Psoas muscle (tissue), 8 donors: Measurements from ENCODE around the gene CHD5. TPM values are rescaled to one million over a fixed set of nuclear protein-coding genes. Genes with fewer than 3 reads are reported as not detected.

Experiments
- ATAC-seq, 4 donors: fragments of 200-7000 bp; cut with Tn5 transposase; one replicate each; pipeline ENCODE4 v1.9.1; 2020; ENCODE audit warnings: moderate library complexity in 3 of 4, mild to moderate bottlenecking in 2 of 4
- DNase-seq, 2 donors: peaks; one replicate each; pipeline ENCODE4 v3.0.0-alpha.2; 2020
- H3K27ac ChIP-seq: fragments of 200-600 bp; one replicate; pipeline ENCODE4 v1.8.0; 2022
- H3K27me3 ChIP-seq, 3 donors: fragments of 200-600 bp in 1 of 3; one replicate each; pipeline versions ENCODE4 v1.6.1 to v1.8.0; 2013 to 2022; ENCODE audit warnings: low read length in 2 of 3, mild to moderate bottlenecking in 2 of 3, moderate library complexity in 1 of 3; ENCODE audit not compliant: insufficient read depth in 3 of 3
- H3K36me3 ChIP-seq, 2 donors: fragments of 200-600 bp in 1 of 2; one replicate each; pipeline versions ENCODE4 v1.6.1 to v1.8.0; 2013 to 2022; ENCODE audit warnings: low read depth in 1 of 2, mild to moderate bottlenecking in 1 of 2, moderate library complexity in 1 of 2; ENCODE audit not compliant: insufficient read depth in 1 of 2
- H3K4me1 ChIP-seq: fragments of 200-600 bp; one replicate; pipeline ENCODE4 v1.8.0; 2022
- H3K4me3 ChIP-seq: fragments of 200-600 bp; one replicate; pipeline ENCODE4 v1.8.0; 2022; ENCODE audit warnings: mild to moderate bottlenecking
- H3K9me3 ChIP-seq: fragments of 200-600 bp; one replicate; pipeline ENCODE4 v1.8.0; 2022
- WGBS, 3 donors: extraction: QIAGEN DNeasy Blood & Tissue Kit; methylation state at CpG; one replicate each; pipeline versions ENCODE4 v1.1.6 to v1.1.7; 2013; 5-methylcytosine and 5-hydroxymethylcytosine counted together
- intact Hi-C, 2 donors: fragments of 100-400 bp; cut with DNase I; formaldehyde crosslinking; loops; one replicate each; pipeline versions ENCODE4 v1.11.0 to v1.14.2; 2022
- polyA plus RNA-seq, 3 donors: library from polyadenylated mRNA; stranded (reverse); fragments of 200-250 nt; gene quantifications; one replicate each; pipeline ENCODE4 v1.2.3, GENCODE V29; 2013
- total RNA-seq, 4 donors: library from RNA; stranded (reverse); fragmentation: NEBNext Ultra II Directional in 2 of 4; extraction: Animal tissue kit (Norgen Biotek cat#: 25700) in 2 of 4; gene quantifications; one replicate each; pipeline versions ENCODE4 v1.2.1 to v1.2.4, GENCODE V29; 2021 to 2023
- TF ChIP-seq, protein P1 (sequence below): fragments of 200-600 bp; IDR thresholded peaks from one replicate; pipeline ENCODE4 v1.8.0; 2022; ENCODE audit warnings: antibody characterized with exemption
- donor health status: healthy with polysubstance abuse.
- donor health status: DM: no; HTN: no; CAD: no; lungs with moderate emphysema.
- donor health status: Bipolar disorder and iron deficiency.
- donor health status: healthy.
- donor health status: DM: yes; HTN: yes; CAD: no.
- donor health status: DM: no; HTN: no; CAD: no.
- donor health status: DM: no; HTN: no; CAD: no.
- donor health status: DM: yes; HTN: yes; CAD: no.

The CHD5 gene
- total and polyA plus RNA-seq, 7 donors: 0.03 to 0.38 (median 0.24) TPM; not detected in 2

DNA sequence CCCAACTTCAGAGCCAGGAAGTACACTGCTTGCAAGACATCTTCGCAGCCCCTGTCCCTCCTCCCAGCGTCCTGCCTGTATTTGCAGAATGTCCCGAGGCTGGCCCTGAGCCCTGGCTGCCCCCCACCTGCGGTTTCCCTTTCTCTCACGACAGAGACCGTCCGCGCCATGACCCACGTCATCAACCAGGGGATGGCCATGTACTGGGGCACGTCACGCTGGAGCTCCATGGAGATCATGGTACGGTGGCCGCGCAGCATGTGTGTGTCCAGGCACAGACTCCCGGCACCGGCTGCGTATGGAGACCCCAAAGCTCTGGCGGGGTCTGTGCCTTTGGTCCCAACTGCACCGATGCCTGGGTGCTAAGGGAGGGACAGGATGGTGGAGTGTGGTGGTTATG, 85.9 kb downstream of the CHD5 start:
- Histone ChIP-seq H3K27ac (no peak overlapping the region), H3K4me1 (no peaks in the 10 kb centered on the region), H3K4me3 (no peak overlapping the region), H3K9me3 (no peaks in the 10 kb centered on the region), H3K27me3 (peaks cover 0 to 10% (median 3%) of the 10 kb centered on the region in 3 donors), H3K36me3 (no peaks in the 10 kb centered on the region)
- ATAC-seq (no peak), DNase-seq (peak in 1 of 2 donors; percentile 36)
- TF ChIP-seq, protein P1, sequence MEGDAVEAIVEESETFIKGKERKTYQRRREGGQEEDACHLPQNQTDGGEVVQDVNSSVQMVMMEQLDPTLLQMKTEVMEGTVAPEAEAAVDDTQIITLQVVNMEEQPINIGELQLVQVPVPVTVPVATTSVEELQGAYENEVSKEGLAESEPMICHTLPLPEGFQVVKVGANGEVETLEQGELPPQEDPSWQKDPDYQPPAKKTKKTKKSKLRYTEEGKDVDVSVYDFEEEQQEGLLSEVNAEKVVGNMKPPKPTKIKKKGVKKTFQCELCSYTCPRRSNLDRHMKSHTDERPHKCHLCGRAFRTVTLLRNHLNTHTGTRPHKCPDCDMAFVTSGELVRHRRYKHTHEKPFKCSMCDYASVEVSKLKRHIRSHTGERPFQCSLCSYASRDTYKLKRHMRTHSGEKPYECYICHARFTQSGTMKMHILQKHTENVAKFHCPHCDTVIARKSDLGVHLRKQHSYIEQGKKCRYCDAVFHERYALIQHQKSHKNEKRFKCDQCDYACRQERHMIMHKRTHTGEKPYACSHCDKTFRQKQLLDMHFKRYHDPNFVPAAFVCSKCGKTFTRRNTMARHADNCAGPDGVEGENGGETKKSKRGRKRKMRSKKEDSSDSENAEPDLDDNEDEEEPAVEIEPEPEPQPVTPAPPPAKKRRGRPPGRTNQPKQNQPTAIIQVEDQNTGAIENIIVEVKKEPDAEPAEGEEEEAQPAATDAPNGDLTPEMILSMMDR: no peak
- 90 to 92% (median 91%) methylated on average over 19 of the region's 19 CpGs for WGBS, 3 donors
- intact Hi-C loops: no loop called here

GRCh38 chr1:6093611-6094010, 86.5 kb downstream of the CHD5 start:
- H3K27me3 ChIP-seq: peaks cover 0 to 10% (median 3%) of the 10 kb centered on the region in 3 donors
- H3K4me3 ChIP-seq: no peak overlapping the region
- intact Hi-C loops: no loop called here
- TF ChIP-seq, protein P1: no peak
- no peak overlapping the region for H3K27ac ChIP-seq
- ATAC-seq: no peak
- WGBS, 3 donors: 79 to 93% (median 85%) methylated on average over 9 of the region's 9 CpGs
- DNase-seq: no peak
- H3K9me3 ChIP-seq: no peaks in the 10 kb centered on the region
- H3K4me1 ChIP-seq: no peaks in the 10 kb centered on the region
- no peaks in the 10 kb centered on the region for H3K36me3 ChIP-seq

DNA sequence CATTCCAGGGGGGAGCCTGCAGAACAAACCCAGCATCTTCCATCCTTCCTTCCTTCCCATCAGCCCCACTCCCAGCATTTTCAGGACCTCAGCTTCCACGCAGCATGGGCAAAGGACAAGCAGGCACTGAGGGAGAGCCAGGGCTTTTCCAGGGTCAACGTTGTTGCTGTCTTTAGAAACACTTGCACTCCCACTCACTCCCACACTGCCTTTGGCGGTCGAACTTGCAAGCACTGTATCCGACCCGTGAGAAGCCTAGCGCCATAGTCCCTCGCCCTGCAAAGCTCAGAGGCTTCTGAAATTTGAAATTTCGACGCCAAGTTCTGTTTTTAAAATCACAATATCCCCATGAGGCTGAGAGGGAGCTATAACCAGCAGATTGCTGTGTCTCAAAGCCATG, 87.0 kb downstream of the CHD5 start:
- Histone ChIP-seq H3K36me3 (no peaks in the 10 kb centered on the region), H3K27me3 (peaks cover 0 to 10% (median 3%) of the 10 kb centered on the region in 3 donors), H3K9me3 (no peaks in the 10 kb centered on the region), H3K4me1 (no peaks in the 10 kb centered on the region), H3K4me3 (no peak overlapping the region), H3K27ac (no peak overlapping the region)
- intact Hi-C loops: no loop called here
- TF ChIP-seq, protein P1: no peak
- ATAC-seq (no peak), DNase-seq (no peak)
- 74 to 85% (median 78%) methylated on average over 10 of the region's 10 CpGs for WGBS, 3 donors

DNA sequence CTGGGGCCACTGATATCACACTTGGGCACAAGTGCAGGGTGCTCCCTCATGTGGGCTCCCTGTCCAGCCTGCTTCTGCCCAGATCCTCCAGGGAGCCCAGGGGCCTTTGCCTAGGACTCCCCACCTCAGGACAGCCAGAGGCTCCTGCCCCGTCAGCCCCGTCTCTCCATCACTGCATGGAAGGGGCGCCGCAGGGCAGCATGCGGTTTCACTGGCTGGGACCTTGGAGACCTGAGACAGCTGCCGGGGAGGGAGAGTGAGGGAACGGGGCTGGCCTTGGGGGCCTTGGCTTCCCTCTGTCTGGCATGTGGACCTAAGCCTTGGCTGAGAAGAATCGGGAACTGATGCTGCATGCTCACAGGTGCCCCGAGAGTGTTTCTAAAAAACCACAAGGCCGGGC, 87.9 kb downstream of the CHD5 start:
- no peaks in the 10 kb centered on the region for H3K4me1 ChIP-seq
- no peak overlapping the region for H3K27ac ChIP-seq
- no peaks in the 10 kb centered on the region for H3K9me3 ChIP-seq
- no peak for ATAC-seq
- TF ChIP-seq, protein P1: no peak
- DNase-seq: peak in 1 of 2 donors; percentile 35
- peaks cover 0 to 16% (median 3%) of the 10 kb centered on the region in 3 donors for H3K27me3 ChIP-seq
- H3K36me3 ChIP-seq: no peaks in the 10 kb centered on the region
- WGBS, 3 donors: 62 to 71% (median 64%) methylated on average over 10 of the region's 10 CpGs
- H3K4me3 ChIP-seq: no peak overlapping the region
- intact Hi-C loops: no loop called here

DNA sequence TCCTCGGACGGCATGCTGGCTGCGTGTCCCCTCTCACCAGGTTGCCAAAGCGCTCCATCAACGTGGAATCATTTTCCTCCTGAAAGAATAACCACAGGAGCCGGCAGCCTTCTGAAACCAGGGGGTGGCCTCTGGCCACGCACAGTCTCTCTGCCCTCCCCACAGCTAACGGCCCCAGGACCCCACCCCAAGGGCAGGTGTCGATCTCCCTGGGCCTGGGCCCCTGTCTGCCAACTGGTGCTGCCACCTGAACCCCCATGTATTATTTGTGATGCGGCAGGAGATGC, 88.4 kb downstream of the CHD5 start:
- intact Hi-C loops: no loop called here
- peak in 1 of 2 donors; percentile 21 for DNase-seq
- TF ChIP-seq, protein P1: no peak
- no peaks in the 10 kb centered on the region for H3K36me3 ChIP-seq
- 69 to 73% (median 73%) methylated on average over 10 of the region's 10 CpGs for WGBS, 3 donors
- no peak for ATAC-seq
- H3K27ac ChIP-seq: no peak overlapping the region
- H3K4me3 ChIP-seq: no peak overlapping the region
- peaks cover 0 to 18% (median 6%) of the 10 kb centered on the region in 3 donors for H3K27me3 ChIP-seq
- H3K9me3 ChIP-seq: no peaks in the 10 kb centered on the region
- no peaks in the 10 kb centered on the region for H3K4me1 ChIP-seq
